GM18951 (cell line): ENCODE results near the gene ZNF486.
"Not testable (repeated sequence)": the region's sequence is repeated elsewhere in the genome, so short reads cannot be mapped to it uniquely, and the experiment has no call there.

Experiments
- POLR2A ChIP-seq: IDR thresholded peaks from 4 replicates; pipeline ENCODE4 v1.6.1; 2011; ENCODE audit warnings: mild to moderate bottlenecking; ENCODE audit not compliant: insufficient read length, insufficient read depth; ENCODE audit errors: extremely low read depth
- in situ Hi-C: fragments of 300-500 bp; cut with MboI; formaldehyde crosslinking; loops from one replicate; pipeline ENCODE4 v1.12.0; 2022; ENCODE audit warnings: low sequenced_read_pairs, mixed read lengths, inconsistent platforms; ENCODE audit not compliant: unreplicated experiment

ZNF486 gene

GRCh38 chr19:20167020-20167644 lies at the start of gene ZNF486:
Gene ZNF486 (plus strand): TSS chr19:20167214. CDS start chr19:20167331, 117 bp downstream.
- in situ Hi-C loops, result no loop called here
- TF ChIP-seq POLR2A, result peak; percentile 54

GRCh38 chr19:20118064-20118839 lies 48.8 kb upstream of the ZNF486 start:
- in situ Hi-C loops, result not testable (repeated sequence)

GRCh38 chr19:20124879-20125278 lies 42.1 kb upstream of the ZNF486 start:
- in situ Hi-C loops, result no loop called here
- TF ChIP-seq POLR2A, result no peak

GRCh38 chr19:20132933-20133332 lies 34.1 kb upstream of the ZNF486 start:
- in situ Hi-C loops, result not testable (repeated sequence)

- in situ Hi-C loops, result not testable (repeated sequence)
Measured at GRCh38 chr19:20137714-20138113, 29.3 kb upstream of the ZNF486 start.

GRCh38 chr19:20151617-20152145 lies 15.3 kb upstream of the ZNF486 start:
- no peak for TF ChIP-seq POLR2A
- in situ Hi-C loops, result no loop called here

- in situ Hi-C loops, result not testable (repeated sequence)
Measured at GRCh38 chr19:20152506-20152905, 14.5 kb upstream of the ZNF486 start.

GRCh38 chr19:20153281-20153680 lies 13.7 kb upstream of the ZNF486 start:
- no peak for TF ChIP-seq POLR2A
- in situ Hi-C loops, result no loop called here

GRCh38 chr19:20154636-20155035 lies 12.4 kb upstream of the ZNF486 start:
- in situ Hi-C loops, result no loop called here
- TF ChIP-seq POLR2A, result no peak

- in situ Hi-C loops, result no loop called here
- TF ChIP-seq POLR2A, result no peak
Measured at GRCh38 chr19:20162821-20163220, 4.2 kb upstream of the ZNF486 start.

- TF ChIP-seq POLR2A, result no peak
- in situ Hi-C loops, result no loop called here
Measured at GRCh38 chr19:20164456-20164855, 2.6 kb upstream of the ZNF486 start.

- in situ Hi-C loops, result no loop called here
- TF ChIP-seq POLR2A, result no peak
Measured at GRCh38 chr19:20165971-20166592, 932 bp upstream of the ZNF486 start.

- TF ChIP-seq POLR2A, result no peak
- in situ Hi-C loops, result no loop called here
Measured at GRCh38 chr19:20167651-20168122, 673 bp downstream of the ZNF486 start.

GRCh38 chr19:20171285-20171684 lies 4.3 kb downstream of the ZNF486 start:
- in situ Hi-C loops, result no loop called here
- TF ChIP-seq POLR2A, result no peak

GRCh38 chr19:20175848-20176247 lies 8.8 kb downstream of the ZNF486 start:
- in situ Hi-C loops, result not testable (repeated sequence)

GRCh38 chr19:20179956-20180355 lies 12.9 kb downstream of the ZNF486 start:
- in situ Hi-C loops, result not testable (repeated sequence)
